Panc1 (cell line): ENCODE results near the gene SLC12A8.

Experiments
- CTCF ChIP-seq: fragments of 450-650 bp; IDR thresholded peaks from 2 replicates; pipeline ENCODE4 v1.5.1; 2017; ENCODE audit warnings: mild to moderate bottlenecking
- POLR2AphosphoS5 ChIP-seq: IDR thresholded peaks from 2 replicates; pipeline ENCODE4 v1.6.1; 2012; ENCODE audit warnings: mild to moderate bottlenecking, low read depth, low read length, moderate library complexity

GRCh38 chr3:125136515-125136914, 76.0 kb downstream of the SLC12A8 start:
- TF ChIP-seq CTCF, result no peak
- TF ChIP-seq POLR2AphosphoS5, result no peak
